ENCODE measurements around the gene FNTB.

The FNTB gene

GRCh38 chr14:64952598-64953309 is 33.9 kb upstream of the FNTB start:
- in situ Hi-C loops (cut with MboI; ENCODE audit: low sequenced_read_pairs): no loop called here

GRCh38 chr14:64953310-64953654 is 33.4 kb upstream of the FNTB start:
- in situ Hi-C loops (cut with MboI; ENCODE audit: low sequenced_read_pairs): no loop called here

- in situ Hi-C loops (cut with MboI; ENCODE audit: low sequenced_read_pairs): no loop called here
These were observed 33.0 kb upstream of the FNTB start for GRCh38 chr14:64953661-64954060.

GRCh38 chr14:64954491-64955240 is 32.0 kb upstream of the FNTB start:
- in situ Hi-C loops (cut with MboI; ENCODE audit: low sequenced_read_pairs): no loop called here

- in situ Hi-C loops (cut with MboI; ENCODE audit: low sequenced_read_pairs): no loop called here
These were observed 31.4 kb upstream of the FNTB start for GRCh38 chr14:64955297-64955696.

- in situ Hi-C loops (cut with MboI; ENCODE audit: low sequenced_read_pairs): no loop called here
These were observed 29.8 kb upstream of the FNTB start for GRCh38 chr14:64956697-64957406.

GRCh38 chr14:64958201-64958600 is 28.5 kb upstream of the FNTB start:
- in situ Hi-C loops (cut with MboI; ENCODE audit: low sequenced_read_pairs): no loop called here

GRCh38 chr14:64958743-64959142 is 28.0 kb upstream of the FNTB start:
- in situ Hi-C loops (cut with MboI; ENCODE audit: low sequenced_read_pairs): no loop called here

GRCh38 chr14:64960762-64961276 is 25.9 kb upstream of the FNTB start:
- in situ Hi-C loops (cut with MboI; ENCODE audit: low sequenced_read_pairs): no loop called here

GRCh38 chr14:64963611-64964010 is 23.1 kb upstream of the FNTB start:
- in situ Hi-C loops (cut with MboI; ENCODE audit: low sequenced_read_pairs): no loop called here

GRCh38 chr14:64965356-64966000 is 21.2 kb upstream of the FNTB start:
- in situ Hi-C loops (cut with MboI; ENCODE audit: low sequenced_read_pairs): no loop called here

GRCh38 chr14:64966976-64967375 is 19.7 kb upstream of the FNTB start:
- in situ Hi-C loops (cut with MboI; ENCODE audit: low sequenced_read_pairs): no loop called here

- in situ Hi-C loops (cut with MboI; ENCODE audit: low sequenced_read_pairs): no loop called here
These were observed 18.5 kb upstream of the FNTB start for GRCh38 chr14:64968167-64968566.

GRCh38 chr14:64968651-64969050 is 18.0 kb upstream of the FNTB start:
- in situ Hi-C loops (cut with MboI; ENCODE audit: low sequenced_read_pairs): no loop called here

GRCh38 chr14:64970041-64970440 is 16.7 kb upstream of the FNTB start:
- in situ Hi-C loops (cut with MboI; ENCODE audit: low sequenced_read_pairs): no loop called here

GRCh38 chr14:64970776-64971477 is 15.8 kb upstream of the FNTB start:
- in situ Hi-C loops (cut with MboI; ENCODE audit: low sequenced_read_pairs): no loop called here

GRCh38 chr14:64971491-64971942 is 15.2 kb upstream of the FNTB start:
- in situ Hi-C loops (cut with MboI; ENCODE audit: low sequenced_read_pairs): no loop called here

GRCh38 chr14:64971943-64972791 is 14.5 kb upstream of the FNTB start, which contains the start of gene RAB15:
Gene RAB15 (minus strand): TSS chr14:64972336. CDS start chr14:64972076, 260 bp downstream.
- in situ Hi-C loops (cut with MboI; ENCODE audit: low sequenced_read_pairs): no loop called here

GRCh38 chr14:64973026-64973442 is 13.7 kb upstream of the FNTB start:
- in situ Hi-C loops (cut with MboI; ENCODE audit: low sequenced_read_pairs): no loop called here
